ENCODE measurements around the gene MKX. TPM values are rescaled to one million over a fixed set of nuclear protein-coding genes. Genes with fewer than 3 reads are reported as not detected.

The MKX gene
- total and polyA plus RNA-seq, 2 donors (not counting 3 experiments of a cell fraction or from before 2014, with no cell fraction given), result not detected

DNA sequence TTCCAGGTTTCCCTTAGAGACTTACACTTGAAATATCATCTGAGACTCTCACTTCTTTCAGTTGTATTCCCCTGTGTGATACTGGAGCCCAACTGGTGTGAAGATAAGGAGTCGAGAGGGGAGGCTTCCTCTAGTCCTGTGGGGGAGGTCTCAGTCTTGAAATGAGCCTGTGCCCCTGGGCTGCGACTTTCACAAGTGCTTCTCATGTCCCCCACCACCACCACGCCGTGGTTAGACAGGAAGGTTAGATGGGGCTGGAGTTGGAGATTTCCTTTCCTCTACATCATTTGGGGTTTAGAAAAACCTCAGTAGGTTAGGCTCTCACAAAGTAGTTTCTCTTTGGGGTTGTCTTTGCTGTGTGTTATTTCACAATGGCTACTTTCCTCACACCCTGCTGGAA is 25.6 kb upstream of the MKX start:
- Histone ChIP-seq H3K9ac (replicated peaks; ENCODE audit: extremely low read depth, insufficient read depth, low read length) (no peak overlapping the region), H3K4me2 (ENCODE audit: insufficient read depth, low read length) (no peak overlapping the region), H3K27ac (ENCODE audit: insufficient read depth, low read depth, low read length) (no peak overlapping the region), H3K79me2 (ENCODE audit: control insufficient read depth, insufficient read depth, low read length) (no peaks in the 10 kb centered on the region), H3K27me3 (ENCODE audit: control insufficient read depth in 2 of 2, insufficient read depth in 2 of 2, low read length in 2 of 2) (peaks cover 4 to 15% of the 10 kb centered on the region in 2 experiments), H3K4me1 (ENCODE audit: control insufficient read depth, extremely low read depth, insufficient read depth, low read length) (no peaks in the 10 kb centered on the region), H2AFZ (ENCODE audit: low read depth, low read length) (no peak overlapping the region), H3K36me3 (ENCODE audit: control insufficient read depth in 2 of 2, extremely low read depth in 1 of 2, insufficient read depth in 2 of 2, low read length in 2 of 2) (no peaks in the 10 kb centered on the region), H4K20me1 (replicated peaks; ENCODE audit: control insufficient read depth, extremely low read depth, insufficient read depth, low read length) (no peaks in the 10 kb centered on the region), H3K9me3 (replicated peaks; ENCODE audit: control insufficient read depth, insufficient read depth, low read length) (no peaks in the 10 kb centered on the region), H3K9me1 (replicated peaks; ENCODE audit: control insufficient read depth, extremely low read depth, insufficient read depth, low read length) (no peaks in the 10 kb centered on the region), H3K4me3 (replicated peaks in 1 of 3; ENCODE audit: insufficient read depth in 1 of 3, low read depth in 1 of 3, low read length in 3 of 3) (no peak overlapping the region)
- TF ChIP-seq POLR2AphosphoS5 (IDR thresholded peaks at IDR 0.05; ENCODE audit: insufficient read depth, low read depth, low read length) (no peak), JUN (IDR thresholded peaks at IDR 0.05; ENCODE audit: borderline replicate concordance, insufficient read depth, insufficient read length, low read depth) (no peak), EZH2 (IDR thresholded peaks at IDR 0.05; ENCODE audit: borderline replicate concordance, low read depth, low read length, severe bottlenecking) (no peak), MYC (IDR thresholded peaks at IDR 0.05; ENCODE audit: low read depth, low read length) (no peak), GATA2 (IDR thresholded peaks at IDR 0.05; ENCODE audit: insufficient read depth, insufficient read length, low read depth, low read length) (no peak), FOS (IDR thresholded peaks at IDR 0.05; ENCODE audit: borderline replicate concordance, insufficient read depth, low read length) (no peak)
- POLR2A ChIA-PET, result no interaction called here
- no peak for FAIRE-seq
- intact Hi-C loops (cut with micrococcal nuclease) (no loop called here), dilution Hi-C loops (cut with MboI; ENCODE audit: extremely low pct_ligation_motif_present, low sequenced_read_pairs) (no loop called here)
- BruUV-seq (replicated peaks), result no TSS peak
- DNase-seq (ENCODE audit: low read depth, low spot score), result no peak
- CTCF ChIA-PET, result no interaction called here

DNA sequence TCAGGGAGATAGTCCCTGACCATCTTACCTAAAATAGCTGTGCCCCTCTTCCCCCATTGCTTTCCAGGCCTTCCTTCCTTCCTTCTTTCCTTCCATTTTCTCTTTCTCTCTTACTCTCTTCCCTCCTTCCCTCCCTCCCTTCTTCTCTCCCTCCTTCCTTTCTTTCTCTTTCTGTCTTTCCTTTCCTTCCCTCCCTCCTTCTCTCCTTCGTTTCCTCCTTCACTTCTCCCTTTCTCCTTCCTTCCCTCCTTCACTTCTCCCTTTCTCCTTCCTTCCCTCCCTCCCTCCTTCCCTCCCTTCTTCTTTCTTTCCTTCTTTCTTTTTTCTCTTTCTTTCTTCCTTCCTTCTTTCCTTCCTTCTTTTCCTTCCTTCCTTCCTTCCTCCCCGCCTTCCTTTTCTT is 24.6 kb upstream of the MKX start:
- H3K4me3 ChIP-seq (replicated peaks in 1 of 3; ENCODE audit: insufficient read depth in 1 of 3, low read depth in 1 of 3, low read length in 3 of 3), result no peak overlapping the region

More for the DNA sequence above, 24.6 kb upstream of the MKX start:
- no peak for DNase-seq (ENCODE audit: low read depth, low spot score)
- H4K20me1 ChIP-seq (replicated peaks; ENCODE audit: control insufficient read depth, extremely low read depth, insufficient read depth, low read length), result no peaks in the 10 kb centered on the region
- H3K79me2 ChIP-seq (ENCODE audit: control insufficient read depth, insufficient read depth, low read length), result no peaks in the 10 kb centered on the region
- intact Hi-C loops (cut with micrococcal nuclease) (no loop called here), dilution Hi-C loops (cut with MboI; ENCODE audit: extremely low pct_ligation_motif_present, low sequenced_read_pairs) (no loop called here)
- no peaks in the 10 kb centered on the region for H3K9me1 ChIP-seq (replicated peaks; ENCODE audit: control insufficient read depth, extremely low read depth, insufficient read depth, low read length)
- CTCF ChIA-PET, result no interaction called here
- H3K9ac ChIP-seq (replicated peaks; ENCODE audit: extremely low read depth, insufficient read depth, low read length), result no peak overlapping the region
- no peaks in the 10 kb centered on the region for H3K4me1 ChIP-seq (ENCODE audit: control insufficient read depth, extremely low read depth, insufficient read depth, low read length)
- no peaks in the 10 kb centered on the region for H3K36me3 ChIP-seq (ENCODE audit: control insufficient read depth in 2 of 2, extremely low read depth in 1 of 2, insufficient read depth in 2 of 2, low read length in 2 of 2)
- POLR2A ChIA-PET, result no interaction called here
- H2AFZ ChIP-seq (ENCODE audit: low read depth, low read length), result no peak overlapping the region
- no TSS peak for BruUV-seq (replicated peaks)
- no peak for FAIRE-seq
- H3K9me3 ChIP-seq (replicated peaks; ENCODE audit: control insufficient read depth, insufficient read depth, low read length), result no peaks in the 10 kb centered on the region
- peaks cover 4 to 6% of the 10 kb centered on the region in 2 experiments for H3K27me3 ChIP-seq (ENCODE audit: control insufficient read depth in 2 of 2, insufficient read depth in 2 of 2, low read length in 2 of 2)
- H3K27ac ChIP-seq (ENCODE audit: insufficient read depth, low read depth, low read length), result no peak overlapping the region
- no peak for TF ChIP-seq POLR2A (IDR thresholded peaks at IDR 0.05; ENCODE audit: low read depth, low read length)
- TF ChIP-seq GATA2 (IDR thresholded peaks at IDR 0.05; ENCODE audit: insufficient read depth, insufficient read length, low read depth, low read length), result no peak
- TF ChIP-seq, protein P1, sequence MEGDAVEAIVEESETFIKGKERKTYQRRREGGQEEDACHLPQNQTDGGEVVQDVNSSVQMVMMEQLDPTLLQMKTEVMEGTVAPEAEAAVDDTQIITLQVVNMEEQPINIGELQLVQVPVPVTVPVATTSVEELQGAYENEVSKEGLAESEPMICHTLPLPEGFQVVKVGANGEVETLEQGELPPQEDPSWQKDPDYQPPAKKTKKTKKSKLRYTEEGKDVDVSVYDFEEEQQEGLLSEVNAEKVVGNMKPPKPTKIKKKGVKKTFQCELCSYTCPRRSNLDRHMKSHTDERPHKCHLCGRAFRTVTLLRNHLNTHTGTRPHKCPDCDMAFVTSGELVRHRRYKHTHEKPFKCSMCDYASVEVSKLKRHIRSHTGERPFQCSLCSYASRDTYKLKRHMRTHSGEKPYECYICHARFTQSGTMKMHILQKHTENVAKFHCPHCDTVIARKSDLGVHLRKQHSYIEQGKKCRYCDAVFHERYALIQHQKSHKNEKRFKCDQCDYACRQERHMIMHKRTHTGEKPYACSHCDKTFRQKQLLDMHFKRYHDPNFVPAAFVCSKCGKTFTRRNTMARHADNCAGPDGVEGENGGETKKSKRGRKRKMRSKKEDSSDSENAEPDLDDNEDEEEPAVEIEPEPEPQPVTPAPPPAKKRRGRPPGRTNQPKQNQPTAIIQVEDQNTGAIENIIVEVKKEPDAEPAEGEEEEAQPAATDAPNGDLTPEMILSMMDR (IDR thresholded peaks at IDR 0.05; ENCODE audit: extremely low read depth in 1 of 2, insufficient read depth in 1 of 2, low read depth in 1 of 2, low read length in 2 of 2), result no peak
- TF ChIP-seq EZH2 (IDR thresholded peaks at IDR 0.05; ENCODE audit: borderline replicate concordance, low read depth, low read length, severe bottlenecking), result no peak
- no peak for TF ChIP-seq MYC (IDR thresholded peaks at IDR 0.05; ENCODE audit: low read depth, low read length)
- no peak for TF ChIP-seq JUN (IDR thresholded peaks at IDR 0.05; ENCODE audit: borderline replicate concordance, insufficient read depth, insufficient read length, low read depth)
- TF ChIP-seq FOS (IDR thresholded peaks at IDR 0.05; ENCODE audit: borderline replicate concordance, insufficient read depth, low read length), result no peak
- TF ChIP-seq POLR2AphosphoS5 (IDR thresholded peaks at IDR 0.05; ENCODE audit: insufficient read depth, low read depth, low read length), result no peak
- TF ChIP-seq, protein P2, sequence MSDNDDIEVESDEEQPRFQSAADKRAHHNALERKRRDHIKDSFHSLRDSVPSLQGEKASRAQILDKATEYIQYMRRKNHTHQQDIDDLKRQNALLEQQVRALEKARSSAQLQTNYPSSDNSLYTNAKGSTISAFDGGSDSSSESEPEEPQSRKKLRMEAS (IDR thresholded peaks at IDR 0.05; ENCODE audit: insufficient read depth, insufficient read length), result no peak
- H3K4me2 ChIP-seq (ENCODE audit: insufficient read depth, low read length), result no peak overlapping the region

Measured in endothelial cell of umbilical vein (primary cell).